ENCODE results near the gene C10orf62. TPM values are rescaled to one million over a fixed set of nuclear protein-coding genes. Genes with fewer than 3 reads are reported as not detected.
A peak's percentile ranks its signal among the peaks of the same experiment; 100 is the strongest.

Gene C10orf62
- total RNA-seq, 1 donor from 2014 or later = not detected

- no peaks in the 10 kb centered on the region for H3K27me3 Mint-ChIP-seq (ENCODE audit: low read depth)
- no peaks in the 10 kb centered on the region for H3K9me3 Mint-ChIP-seq (ENCODE audit: low read depth)
- peak overlapping the region; percentile 27 for H3K27ac Mint-ChIP-seq (ENCODE audit: unreplicated experiment)
- peaks cover 6% of the 10 kb centered on the region for H3K36me3 Mint-ChIP-seq (ENCODE audit: low read depth)
- H3K4me1 Mint-ChIP-seq (ENCODE audit: low read depth) = peaks cover 53% of the 10 kb centered on the region
- DNase-seq (ENCODE audit: low spot score) = peak; percentile 82
- no peak overlapping the region for H3K4me3 Mint-ChIP-seq (ENCODE audit: unreplicated experiment)
- TF ChIP-seq CTCF (IDR thresholded peaks at IDR 0.05) = no peak
Measured at GRCh38 chr10:97570789-97571471, 18.6 kb upstream of the C10orf62 start.

DNA sequence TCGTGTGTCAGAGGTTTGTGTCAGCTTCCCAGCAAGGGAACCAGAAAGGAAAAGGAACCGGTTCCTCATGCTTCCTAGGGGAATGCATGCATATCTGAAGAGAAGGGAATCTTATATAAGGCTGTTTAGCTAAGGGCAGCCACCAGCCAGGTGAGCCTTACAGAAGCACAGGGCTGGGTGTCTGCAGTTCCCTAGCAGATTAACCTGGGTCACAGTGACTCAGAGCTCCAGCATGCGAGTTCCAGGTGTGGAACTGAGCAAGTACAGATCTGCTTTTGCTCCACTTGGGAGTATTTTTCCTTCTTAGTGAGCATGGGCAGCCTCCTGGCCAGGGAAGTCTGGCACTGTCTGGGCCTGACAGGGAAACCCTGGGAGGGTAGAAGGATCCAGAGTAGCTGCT, 17.9 kb upstream of the C10orf62 start:
- no peak for TF ChIP-seq CTCF (IDR thresholded peaks at IDR 0.05)
- DNase-seq (ENCODE audit: low spot score) = peak; percentile 29
- Mint-ChIP-seq H3K27ac (ENCODE audit: unreplicated experiment) (peak overlapping the region; percentile 63), H3K4me1 (ENCODE audit: low read depth) (peaks cover 54% of the 10 kb centered on the region), H3K4me3 (ENCODE audit: unreplicated experiment) (no peak overlapping the region), H3K9me3 (ENCODE audit: low read depth) (no peaks in the 10 kb centered on the region), H3K36me3 (ENCODE audit: low read depth) (peaks cover 6% of the 10 kb centered on the region), H3K27me3 (ENCODE audit: low read depth) (no peaks in the 10 kb centered on the region)

DNA sequence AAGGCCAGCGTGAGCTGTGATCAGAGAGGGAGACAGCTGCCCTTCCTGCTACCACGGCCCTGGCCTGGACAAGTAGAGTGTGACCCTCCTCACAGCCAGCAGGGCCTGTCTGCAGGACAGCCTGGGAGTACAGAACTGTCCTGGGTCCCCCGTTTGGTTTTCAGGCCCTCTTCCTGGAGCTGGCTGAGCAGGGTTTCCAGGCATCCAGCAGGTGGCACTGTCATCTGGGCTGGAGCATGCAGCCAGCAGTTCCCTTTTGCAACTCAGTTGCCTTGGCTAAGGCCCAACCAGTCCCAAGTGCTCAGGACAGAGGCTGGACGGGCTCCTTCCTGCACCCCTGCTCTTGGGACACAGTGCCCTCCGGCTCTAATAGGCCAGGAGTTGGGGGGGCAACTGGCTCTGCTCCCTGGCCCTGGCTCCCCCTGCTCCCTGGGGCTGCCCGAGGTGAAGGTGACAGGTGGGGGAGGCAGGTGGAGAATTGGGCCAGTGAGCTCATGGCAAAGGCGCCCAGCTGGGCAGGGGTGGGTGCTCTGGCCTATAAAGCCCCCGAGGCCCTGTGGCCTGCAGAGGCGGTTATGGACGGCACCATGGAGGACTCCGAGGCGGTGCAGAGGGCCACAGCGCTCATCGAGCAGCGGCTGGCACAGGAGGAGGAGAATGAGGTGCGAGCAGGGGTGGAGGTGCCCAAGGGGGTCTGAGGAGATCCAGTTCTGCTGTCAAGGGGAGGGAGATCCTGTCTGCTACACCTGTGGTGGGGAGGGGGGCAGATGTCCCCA, 17.1 kb upstream of the C10orf62 start, which contains the start of gene ANKRD2:
Gene ANKRD2, plus strand, starts transcription at position 566 of the 776 bp plus-strand sequence. Its CDS starts 10 bp downstream, at position 576.
- TF ChIP-seq CTCF (IDR thresholded peaks at IDR 0.05) = peak; percentile 91
- Mint-ChIP-seq H3K27me3 (ENCODE audit: low read depth) (no peaks in the 10 kb centered on the region), H3K36me3 (ENCODE audit: low read depth) (peaks cover 6% of the 10 kb centered on the region), H3K27ac (ENCODE audit: unreplicated experiment) (peak within 1 kb of the TSS; percentile 94), H3K4me3 (ENCODE audit: unreplicated experiment) (no peak within 1 kb of the TSS), H3K4me1 (ENCODE audit: low read depth) (peaks cover 52% of the 10 kb centered on the region), H3K9me3 (ENCODE audit: low read depth) (no peaks in the 10 kb centered on the region)
- DNase-seq (ENCODE audit: low spot score) = peak; percentile 89

DNA sequence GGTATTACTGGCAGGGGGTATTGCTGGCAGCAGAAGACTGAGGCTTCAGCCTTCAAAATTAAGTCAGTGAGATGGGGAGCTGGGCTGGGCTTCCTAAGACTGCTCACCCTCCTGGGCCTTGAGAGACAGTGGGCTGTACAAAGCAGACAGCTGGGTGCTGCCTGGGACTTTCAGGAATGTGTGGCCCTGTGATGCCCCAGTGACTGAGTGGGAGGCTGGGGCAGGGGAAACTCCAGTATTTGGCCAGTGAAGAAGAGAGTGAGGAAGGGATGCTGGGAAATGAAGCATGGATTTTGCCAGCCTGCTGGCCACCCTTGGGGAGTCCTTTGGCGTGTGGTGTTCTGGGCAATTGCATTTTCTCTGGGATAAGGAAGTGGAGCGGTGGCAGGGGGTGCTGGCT, 16.5 kb upstream of the C10orf62 start:
- peak; percentile 41 for DNase-seq (ENCODE audit: low spot score)
- Mint-ChIP-seq H3K9me3 (ENCODE audit: low read depth) (no peaks in the 10 kb centered on the region), H3K36me3 (ENCODE audit: low read depth) (peaks cover 6% of the 10 kb centered on the region), H3K4me1 (ENCODE audit: low read depth) (peaks cover 52% of the 10 kb centered on the region), H3K27ac (ENCODE audit: unreplicated experiment) (peak overlapping the region; percentile 94), H3K4me3 (ENCODE audit: unreplicated experiment) (no peak overlapping the region), H3K27me3 (ENCODE audit: low read depth) (no peaks in the 10 kb centered on the region)
- TF ChIP-seq CTCF (IDR thresholded peaks at IDR 0.05) = no peak

DNA sequence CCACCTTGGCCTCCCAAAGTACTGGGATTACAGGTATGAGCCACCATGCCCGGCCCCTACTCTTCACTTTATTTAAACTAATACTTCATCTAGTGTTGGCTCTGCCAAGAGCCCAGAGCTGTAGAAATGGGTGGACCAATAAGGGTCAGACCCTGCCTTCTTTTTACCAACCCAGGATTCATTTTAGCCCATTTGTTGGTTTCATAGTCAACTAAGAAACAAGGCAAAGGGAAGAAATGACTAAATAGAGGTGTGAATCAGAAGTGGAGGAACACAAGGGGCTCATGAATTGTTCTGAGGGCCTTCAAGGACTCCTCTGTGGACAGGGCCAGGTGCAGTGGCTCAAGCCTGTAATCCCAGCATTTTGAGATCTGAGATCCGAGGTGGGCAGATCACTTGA, 15.8 kb upstream of the C10orf62 start:
- Mint-ChIP-seq H3K27ac (ENCODE audit: unreplicated experiment) (no peak overlapping the region), H3K4me1 (ENCODE audit: low read depth) (peaks cover 52% of the 10 kb centered on the region), H3K4me3 (ENCODE audit: unreplicated experiment) (no peak overlapping the region), H3K36me3 (ENCODE audit: low read depth) (peaks cover 6% of the 10 kb centered on the region), H3K27me3 (ENCODE audit: low read depth) (no peaks in the 10 kb centered on the region), H3K9me3 (ENCODE audit: low read depth) (no peaks in the 10 kb centered on the region)
- peak; percentile 19 for DNase-seq (ENCODE audit: low spot score)
- TF ChIP-seq CTCF (IDR thresholded peaks at IDR 0.05) = no peak
